KBM-7 (cell line): ENCODE results near the gene TLE2.

Experiments
- DNase-seq: peaks from one replicate; pipeline ENCODE4 v3.0.0-alpha.2; 2015
- in situ Hi-C: fragments of 300-500 bp; cut with MboI; formaldehyde crosslinking; loops from 2 replicates; pipeline ENCODE4 v1.14.3; 2020; ENCODE audit warnings: low sequenced_read_pairs, low pct_unique_long_range_greater_than_20kb, mixed read lengths

The TLE2 gene

GRCh38 chr19:3029065-3029923 lies at the start of gene TLE2:
TLE2 (minus strand) TSS chr19:3029280; CDS start chr19:3028904, 376 bp downstream.
- no peak for DNase-seq

GRCh38 chr19:3075605-3076431 lies 46.7 kb upstream of the TLE2 start:
- in situ Hi-C loops, result no loop called here
- peak; percentile 75 for DNase-seq

More at GRCh38 chr19:3029065-3029923, at the start of gene TLE2:
- in situ Hi-C loops, result no loop called here

GRCh38 chr19:3073931-3074595 lies 45.0 kb upstream of the TLE2 start:
- no peak for DNase-seq
- in situ Hi-C loops, result no loop called here

- in situ Hi-C loops, result no loop called here
These were observed 44.1 kb upstream of the TLE2 start for GRCh38 chr19:3073159-3073563.

GRCh38 chr19:3071768-3072167 lies 42.7 kb upstream of the TLE2 start:
- in situ Hi-C loops, result no loop called here
- no peak for DNase-seq

More at GRCh38 chr19:3073159-3073563, 44.1 kb upstream of the TLE2 start:
- DNase-seq, result peak; percentile 63

- in situ Hi-C loops, result no loop called here
- DNase-seq, result no peak
These were observed 39.0 kb upstream of the TLE2 start for GRCh38 chr19:3068071-3068470.

- in situ Hi-C loops, result no loop called here
- DNase-seq, result no peak
These were observed 38.5 kb upstream of the TLE2 start for GRCh38 chr19:3067563-3067962.

GRCh38 chr19:3066482-3067049 lies 37.5 kb upstream of the TLE2 start:
- in situ Hi-C loops, result no loop called here
- no peak for DNase-seq

- no peak for DNase-seq
- in situ Hi-C loops, result no loop called here
These were observed 36.7 kb upstream of the TLE2 start for GRCh38 chr19:3065675-3066357.

- no peak for DNase-seq
- in situ Hi-C loops, result no loop called here
These were observed 34.9 kb upstream of the TLE2 start for GRCh38 chr19:3064011-3064330.

- DNase-seq, result no peak
- in situ Hi-C loops, result no loop called here
These were observed 33.4 kb upstream of the TLE2 start, which contains the start of gene TLE5 for GRCh38 chr19:3062165-3063105. TLE5 (minus strand) TSS chr19:3062495; CDS start chr19:3062200, 295 bp downstream.

GRCh38 chr19:3061182-3062161 lies 32.4 kb upstream of the TLE2 start:
- in situ Hi-C loops, result no loop called here
- DNase-seq, result no peak

GRCh38 chr19:3060857-3061181 lies 31.7 kb upstream of the TLE2 start:
- in situ Hi-C loops, result no loop called here
- no peak for DNase-seq

- DNase-seq, result no peak
- in situ Hi-C loops, result no loop called here
These were observed 30.6 kb upstream of the TLE2 start for GRCh38 chr19:3059653-3060052.

- in situ Hi-C loops, result no loop called here
- DNase-seq, result no peak
These were observed 29.8 kb upstream of the TLE2 start for GRCh38 chr19:3058821-3059314.

- in situ Hi-C loops, result no loop called here
- DNase-seq, result no peak
These were observed 29.1 kb upstream of the TLE2 start for GRCh38 chr19:3058009-3058820.
